ENCODE data around the gene DHRS11. TPM values are rescaled to one million over a fixed set of nuclear protein-coding genes. Genes with fewer than 3 reads are reported as not detected.
A peak's percentile ranks its signal among the peaks of the same experiment; 100 is the strongest.

Gene DHRS11, protein sequence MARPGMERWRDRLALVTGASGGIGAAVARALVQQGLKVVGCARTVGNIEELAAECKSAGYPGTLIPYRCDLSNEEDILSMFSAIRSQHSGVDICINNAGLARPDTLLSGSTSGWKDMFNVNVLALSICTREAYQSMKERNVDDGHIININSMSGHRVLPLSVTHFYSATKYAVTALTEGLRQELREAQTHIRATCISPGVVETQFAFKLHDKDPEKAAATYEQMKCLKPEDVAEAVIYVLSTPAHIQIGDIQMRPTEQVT
- 27.4 and 27.9 TPM in 2 replicates for total RNA-seq (2021)
- long read RNA-seq, full-length matches to known transcripts: 2 of 5 reads
- long read RNA-seq, partial matches to known transcripts: 0 of 5 reads
- long read RNA-seq, other reads (novel, unspliced or antisense): 3 of 5 reads

- no peak within 1 kb of the TSS for H4K91ac ChIP-seq (ENCODE audit: insufficient read length, low read depth, low read length)
- H4K20me1 ChIP-seq (ENCODE audit: control insufficient read depth, insufficient read depth, insufficient read length): no peaks in the 10 kb centered on the region
- H4K5ac ChIP-seq (ENCODE audit: insufficient read length, low read depth, low read length): no peak within 1 kb of the TSS
- no peak within 1 kb of the TSS for H3K4ac ChIP-seq (ENCODE audit: low read depth, low read length)
- H3K79me2 ChIP-seq (ENCODE audit: insufficient read depth, low read length): no peaks in the 10 kb centered on the region
- H3K9ac ChIP-seq (ENCODE audit: extremely low read depth, insufficient read length, low read length): peak within 1 kb of the TSS; percentile 44
- WGBS (ENCODE audit: extremely low coverage, insufficient read length, low lambda C conversion rate): no CpG with 5 or more reads among the region's 87 CpGs
- TF ChIP-seq, protein P1, sequence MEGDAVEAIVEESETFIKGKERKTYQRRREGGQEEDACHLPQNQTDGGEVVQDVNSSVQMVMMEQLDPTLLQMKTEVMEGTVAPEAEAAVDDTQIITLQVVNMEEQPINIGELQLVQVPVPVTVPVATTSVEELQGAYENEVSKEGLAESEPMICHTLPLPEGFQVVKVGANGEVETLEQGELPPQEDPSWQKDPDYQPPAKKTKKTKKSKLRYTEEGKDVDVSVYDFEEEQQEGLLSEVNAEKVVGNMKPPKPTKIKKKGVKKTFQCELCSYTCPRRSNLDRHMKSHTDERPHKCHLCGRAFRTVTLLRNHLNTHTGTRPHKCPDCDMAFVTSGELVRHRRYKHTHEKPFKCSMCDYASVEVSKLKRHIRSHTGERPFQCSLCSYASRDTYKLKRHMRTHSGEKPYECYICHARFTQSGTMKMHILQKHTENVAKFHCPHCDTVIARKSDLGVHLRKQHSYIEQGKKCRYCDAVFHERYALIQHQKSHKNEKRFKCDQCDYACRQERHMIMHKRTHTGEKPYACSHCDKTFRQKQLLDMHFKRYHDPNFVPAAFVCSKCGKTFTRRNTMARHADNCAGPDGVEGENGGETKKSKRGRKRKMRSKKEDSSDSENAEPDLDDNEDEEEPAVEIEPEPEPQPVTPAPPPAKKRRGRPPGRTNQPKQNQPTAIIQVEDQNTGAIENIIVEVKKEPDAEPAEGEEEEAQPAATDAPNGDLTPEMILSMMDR (conservative IDR thresholded peaks at IDR 0.05): no peak
- no peak within 1 kb of the TSS for H2AK5ac ChIP-seq (ENCODE audit: insufficient read length, low read length)
- no peak within 1 kb of the TSS for H4K8ac ChIP-seq (replicated peaks; ENCODE audit: insufficient read length, low read depth, low read length)
- H2BK15ac ChIP-seq (ENCODE audit: low read depth, low read length): no peak within 1 kb of the TSS
- no peaks in the 10 kb centered on the region for H3K9me3 ChIP-seq (ENCODE audit: control insufficient read depth, low read depth, low read length)
- H2AFZ ChIP-seq (ENCODE audit: low read length): no peak within 1 kb of the TSS
- Mint-ChIP-seq H3K4me3 (peak within 1 kb of the TSS; percentile 82 to 90), H3K4me1 (peaks cover 25 to 26% of the 10 kb centered on the region in 2 experiments), H3K9me3 (no peaks in the 10 kb centered on the region), H3K36me3 (ENCODE audit: insufficient read depth in 1 of 3, low read depth in 3 of 3) (peaks cover 9 to 44% (median 34%) of the 10 kb centered on the region in 3 experiments; a peak in 6 of 7 replicates), H3K27me3 (ENCODE audit: low read depth) (no peaks in the 10 kb centered on the region), H3K27ac (peak within 1 kb of the TSS; percentile 79 to 96 (median 89); a peak in 6 of 7 replicates)
- peak within 1 kb of the TSS; percentile 57 for H3K4me2 ChIP-seq (ENCODE audit: insufficient read depth, insufficient read length, low read length)
- no peak within 1 kb of the TSS for H3K56ac ChIP-seq (ENCODE audit: insufficient read length, low read depth, low read length)
- H3K27me3 ChIP-seq (ENCODE audit: insufficient read depth, low read length): no peaks in the 10 kb centered on the region
- no peak within 1 kb of the TSS for H2BK5ac ChIP-seq (ENCODE audit: insufficient read length, low read length)
- no peak within 1 kb of the TSS for H3K27ac ChIP-seq (ENCODE audit: insufficient read length, low read depth, low read length)
- H3K4me1 ChIP-seq (ENCODE audit: insufficient read depth, low read length): no peaks in the 10 kb centered on the region; the same call in 1 of the 2 replicates
- no peaks in the 10 kb centered on the region for H3K79me1 ChIP-seq (ENCODE audit: insufficient read depth, low read depth, low read length, poor library complexity, severe bottlenecking)
- peak within 1 kb of the TSS; percentile 48; the same call in 1 of the 2 replicates for H3K14ac ChIP-seq (ENCODE audit: insufficient read depth, low read length)
- H2BK20ac ChIP-seq (ENCODE audit: low read depth, low read length, poor library complexity, severe bottlenecking): no peak within 1 kb of the TSS
- no peak within 1 kb of the TSS for H3K23ac ChIP-seq (ENCODE audit: insufficient read length, low read depth, low read length)
- no peak within 1 kb of the TSS for H3K18ac ChIP-seq (ENCODE audit: insufficient read length, low read depth, low read length)
- peak; percentile 93 for DNase-seq
- no peak within 1 kb of the TSS for H3T11ph ChIP-seq (ENCODE audit: low read length)
- H2BK12ac ChIP-seq (ENCODE audit: insufficient read length, low read depth, low read length): no peak within 1 kb of the TSS
- no peak within 1 kb of the TSS for H2BK120ac ChIP-seq (ENCODE audit: low read depth, low read length, poor library complexity, severe bottlenecking)
- peaks cover 8% of the 10 kb centered on the region for H3K23me2 ChIP-seq (ENCODE audit: insufficient read length, low read depth, low read length, poor library complexity, severe bottlenecking)
These were observed at the start of gene DHRS11 for GRCh38 chr17:36591434-36592315. Gene DHRS11 (plus strand): TSS chr17:36591879. CDS start chr17:36592010, 131 bp downstream.

Measured in H9 (cell line).